HG02981 (cell line): Measurements from ENCODE around the gene TRMT61A.
"Not testable (repeated sequence)": the region's sequence is repeated elsewhere in the genome, so short reads cannot be mapped to it uniquely, and the experiment has no call there.

Experiments used
- ATAC-seq: cut with Tn5 transposase; IDR thresholded peaks from one replicate; pipeline ENCODE4 v1.9.1; 2021; ENCODE audit warnings: mild to moderate bottlenecking, moderate library complexity; ENCODE audit not compliant: unreplicated experiment

TRMT61A gene

DNA sequence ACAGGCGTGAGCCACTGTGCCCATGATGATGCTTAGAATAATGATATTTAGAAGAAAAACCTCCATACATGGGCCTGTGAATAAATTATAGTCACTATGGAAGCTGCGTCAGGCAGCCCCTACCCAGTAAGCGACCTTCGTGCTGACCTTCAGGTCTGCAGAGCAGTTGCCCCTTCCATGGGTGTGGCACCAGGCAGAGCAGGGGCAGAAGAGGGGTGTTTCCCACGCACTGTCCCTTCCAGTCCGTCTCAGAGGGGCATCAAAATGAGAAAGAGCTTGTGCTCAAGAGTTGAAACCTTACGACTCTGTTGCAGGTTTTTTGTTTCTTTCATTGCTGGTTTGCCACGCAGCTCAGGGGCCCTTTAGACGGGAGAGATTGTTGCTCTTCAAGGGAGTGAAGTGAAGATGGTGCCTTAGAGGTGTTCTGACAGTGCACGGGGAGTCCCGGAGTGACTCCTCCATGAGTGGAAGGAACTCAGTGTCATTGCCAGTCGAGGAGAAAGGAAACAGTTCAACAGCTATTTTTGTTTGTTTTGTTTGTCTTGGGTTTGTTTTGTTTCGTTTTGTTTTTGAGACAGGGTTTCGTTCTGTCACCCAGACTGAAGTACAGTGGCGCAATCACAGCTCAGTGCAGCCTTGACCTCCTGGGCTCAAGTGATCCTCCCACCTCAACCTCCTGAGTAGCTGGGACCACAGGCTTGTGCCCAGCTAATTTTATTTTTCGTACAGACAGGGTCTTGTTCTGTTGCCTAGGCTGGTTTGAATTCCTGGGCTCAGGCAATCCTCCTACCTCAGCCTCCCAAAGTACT, 20.3 kb upstream of the TRMT61A start:
- no peak for ATAC-seq

- no peak for ATAC-seq
Measured at GRCh38 chr14:103509864-103510723, 18.9 kb upstream of the TRMT61A start.

DNA sequence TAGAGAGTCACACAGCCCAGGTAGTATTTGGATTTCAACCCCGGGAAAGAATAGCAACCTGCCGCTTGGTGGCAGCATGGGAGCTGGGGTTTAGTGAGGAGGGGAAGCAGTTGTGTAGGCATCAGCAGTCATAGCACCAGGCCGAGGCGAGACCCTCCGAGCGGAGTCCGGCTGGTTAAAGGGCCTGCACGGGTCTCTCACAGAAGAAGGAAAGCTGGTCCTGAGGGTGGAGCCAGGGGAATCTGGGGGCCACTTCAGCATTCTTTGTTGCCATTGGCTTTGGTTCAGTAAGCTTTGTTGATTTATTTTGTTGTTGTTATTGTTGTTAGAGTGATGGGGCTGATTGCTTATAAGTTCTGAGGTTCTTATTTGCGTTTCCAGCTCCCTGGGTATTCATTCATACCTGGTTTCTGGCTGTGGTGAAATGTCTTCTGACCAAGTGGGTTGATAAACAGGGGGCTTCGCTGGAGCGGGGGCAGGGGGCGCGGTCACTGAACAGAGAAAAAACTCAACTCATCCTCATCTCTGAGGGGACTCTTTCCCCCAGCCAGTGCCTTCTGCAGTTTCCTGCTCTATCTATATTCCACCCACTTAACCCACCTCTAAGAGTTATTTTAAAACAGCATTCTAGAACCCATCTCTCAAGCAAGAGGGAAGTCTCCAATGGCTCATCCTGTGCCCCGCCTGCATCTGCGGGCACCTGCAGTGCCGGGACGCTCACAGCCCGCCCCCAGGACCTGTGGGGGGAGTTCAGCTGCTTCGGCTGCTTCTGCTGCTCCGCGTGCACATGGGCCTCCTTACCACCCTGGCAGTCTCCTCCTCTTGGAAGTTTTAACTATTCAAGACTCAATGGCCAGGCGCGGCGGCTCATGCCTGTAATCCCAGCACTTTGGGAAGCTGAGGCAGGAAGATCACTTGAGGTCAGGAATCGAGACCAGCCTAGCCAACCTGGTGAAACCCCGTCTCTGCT, 18.0 kb upstream of the TRMT61A start:
- ATAC-seq = no peak

DNA sequence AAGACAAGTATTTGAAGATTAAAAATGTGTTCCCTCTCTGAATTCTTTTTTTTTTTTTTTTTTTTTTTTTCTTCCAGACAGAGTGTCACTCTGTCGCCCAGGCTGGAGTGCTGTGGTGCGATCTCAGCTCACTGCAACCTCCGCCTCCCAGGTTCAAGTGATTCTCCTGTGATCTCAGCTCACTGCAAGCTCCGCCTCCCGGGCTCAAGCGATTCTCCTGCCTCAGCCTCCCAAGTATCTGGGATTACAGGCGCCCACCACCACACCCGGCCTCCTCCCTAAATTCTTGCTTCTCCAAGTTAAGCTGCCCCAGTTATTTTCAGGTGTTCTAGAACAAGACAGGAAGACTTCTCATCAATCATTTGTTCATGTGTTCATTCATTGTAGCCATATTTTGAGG, 16.8 kb upstream of the TRMT61A start:
- not testable (repeated sequence) for ATAC-seq

DNA sequence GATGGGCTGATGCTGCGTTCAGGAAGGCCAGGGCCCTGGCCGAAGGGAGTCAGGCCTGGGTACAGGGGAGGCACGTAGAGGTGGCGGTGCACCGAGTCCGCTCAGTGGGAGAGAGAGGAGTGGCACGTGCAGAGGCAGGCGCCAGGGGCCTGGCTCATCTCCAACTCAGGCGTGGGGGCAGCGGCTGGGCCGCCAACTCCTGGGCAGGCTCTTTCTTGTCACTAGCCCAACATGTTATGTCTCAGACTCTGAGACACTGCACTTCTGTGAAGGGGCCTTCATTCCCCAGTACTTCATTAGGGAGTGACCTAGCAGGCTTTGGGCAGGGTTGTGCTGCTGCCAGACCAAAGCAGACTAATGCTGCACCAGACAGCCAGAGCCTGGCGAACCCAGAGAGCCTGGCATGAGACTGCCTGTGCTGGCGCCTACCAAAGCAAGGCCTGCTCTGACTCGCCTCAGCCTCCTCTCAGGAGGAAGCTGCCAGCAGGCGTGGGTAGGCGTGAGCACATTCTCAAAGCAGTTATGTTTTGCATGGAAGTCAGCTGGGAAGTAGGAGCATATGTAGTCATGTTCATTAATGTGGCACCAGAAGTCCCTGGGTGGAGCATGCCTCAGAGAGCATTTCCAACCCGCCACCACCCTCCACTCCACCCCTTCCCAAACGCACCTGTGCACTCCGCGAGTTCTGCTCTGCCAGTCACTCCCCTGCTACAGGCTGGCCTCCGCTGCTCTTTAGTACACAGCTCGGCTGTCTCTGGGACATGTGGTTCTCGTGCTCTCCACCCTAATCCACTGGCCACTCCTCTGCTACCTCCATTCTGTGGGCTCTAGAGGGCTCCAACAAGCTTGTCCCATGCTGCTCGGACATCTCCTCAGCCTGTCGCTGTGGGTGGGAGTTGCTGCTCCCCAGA, 16.0 kb upstream of the TRMT61A start:
- ATAC-seq = no peak

DNA sequence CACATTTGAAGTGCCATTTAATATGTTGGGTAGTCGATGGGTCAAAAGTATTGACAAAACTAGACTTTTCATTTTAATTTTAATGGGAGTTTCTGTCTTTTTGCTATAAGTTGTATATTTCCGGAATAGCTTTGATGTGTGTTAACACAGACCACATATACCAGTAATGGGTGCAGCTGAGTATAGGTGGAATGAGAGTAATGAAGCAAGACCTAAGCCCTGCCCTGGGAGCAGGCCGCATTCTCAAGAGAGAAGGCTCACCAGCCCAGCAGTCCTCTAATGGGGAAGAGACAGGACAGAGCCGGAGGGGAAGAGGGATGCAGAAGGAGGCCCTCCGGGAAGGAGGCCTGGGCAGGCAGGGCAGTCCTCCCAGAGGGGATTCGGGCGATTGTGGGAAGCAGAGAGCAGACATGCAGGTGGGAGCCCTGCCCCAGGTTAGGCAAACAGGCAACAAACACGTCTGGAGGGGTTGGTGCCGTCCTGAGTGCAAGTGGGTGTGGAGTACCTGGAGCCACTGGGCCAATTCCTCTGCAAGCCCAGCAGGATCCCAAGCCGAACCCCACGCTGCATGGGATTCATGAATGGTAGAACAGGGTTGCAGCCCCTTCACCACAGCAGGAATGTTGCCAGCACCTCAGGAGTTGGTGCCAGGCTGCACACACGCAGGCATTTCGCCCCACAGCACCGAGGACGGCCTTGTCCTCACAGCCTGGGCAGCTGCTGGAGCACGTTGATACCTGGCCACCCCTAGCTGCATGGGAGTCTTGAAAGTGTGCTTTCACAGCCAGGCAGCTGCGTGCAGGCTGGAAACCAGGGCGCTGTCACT, 14.2 kb upstream of the TRMT61A start:
- ATAC-seq = no peak

GRCh38 chr14:103516426-103517173, 12.4 kb upstream of the TRMT61A start:
- ATAC-seq = no peak

- no peak for ATAC-seq
Measured at GRCh38 chr14:103517174-103517566, 11.8 kb upstream of the TRMT61A start.

DNA sequence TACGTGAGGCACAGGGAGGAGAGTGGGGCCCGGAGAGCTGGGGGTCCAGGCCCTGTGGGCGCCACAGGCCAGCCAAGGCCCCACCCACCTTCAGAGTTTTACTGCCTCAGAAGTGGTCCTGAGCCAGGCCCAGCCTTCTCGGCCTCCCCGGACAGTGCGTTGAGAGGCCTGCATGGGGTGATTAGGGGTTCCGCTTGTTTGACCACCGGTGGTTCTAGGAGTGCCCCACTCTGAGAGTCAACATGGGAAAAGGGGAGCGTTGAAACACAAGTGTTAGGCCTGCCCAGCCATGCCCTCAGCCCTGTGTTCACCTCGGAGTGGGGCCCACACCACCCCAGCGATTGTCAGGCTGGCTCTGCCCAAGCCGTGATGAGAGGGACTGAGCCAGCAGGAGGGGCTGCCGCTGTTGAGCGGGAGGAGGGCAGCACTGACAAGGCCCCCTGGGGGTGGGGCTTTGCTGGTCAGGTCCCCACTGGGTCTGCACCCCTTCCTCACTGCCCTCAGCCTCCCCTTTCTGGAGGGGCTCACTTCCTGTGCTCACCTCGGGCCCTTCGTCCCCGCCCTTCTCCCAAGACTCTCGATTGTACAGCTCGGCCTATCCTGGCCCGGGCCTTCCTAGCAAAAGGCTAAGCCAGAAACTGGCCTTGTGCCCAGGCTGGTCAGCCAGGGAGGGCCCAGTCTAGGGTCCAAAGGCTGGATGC, 11.1 kb upstream of the TRMT61A start:
- no peak for ATAC-seq

- ATAC-seq = no peak
Measured at GRCh38 chr14:103518422-103519042, 10.5 kb upstream of the TRMT61A start.

GRCh38 chr14:103519043-103519836, 9.8 kb upstream of the TRMT61A start:
- ATAC-seq = no peak

- ATAC-seq = no peak
Measured at GRCh38 chr14:103519837-103520212, 9.2 kb upstream of the TRMT61A start.

GRCh38 chr14:103520269-103520656, 8.7 kb upstream of the TRMT61A start:
- ATAC-seq = no peak

DNA sequence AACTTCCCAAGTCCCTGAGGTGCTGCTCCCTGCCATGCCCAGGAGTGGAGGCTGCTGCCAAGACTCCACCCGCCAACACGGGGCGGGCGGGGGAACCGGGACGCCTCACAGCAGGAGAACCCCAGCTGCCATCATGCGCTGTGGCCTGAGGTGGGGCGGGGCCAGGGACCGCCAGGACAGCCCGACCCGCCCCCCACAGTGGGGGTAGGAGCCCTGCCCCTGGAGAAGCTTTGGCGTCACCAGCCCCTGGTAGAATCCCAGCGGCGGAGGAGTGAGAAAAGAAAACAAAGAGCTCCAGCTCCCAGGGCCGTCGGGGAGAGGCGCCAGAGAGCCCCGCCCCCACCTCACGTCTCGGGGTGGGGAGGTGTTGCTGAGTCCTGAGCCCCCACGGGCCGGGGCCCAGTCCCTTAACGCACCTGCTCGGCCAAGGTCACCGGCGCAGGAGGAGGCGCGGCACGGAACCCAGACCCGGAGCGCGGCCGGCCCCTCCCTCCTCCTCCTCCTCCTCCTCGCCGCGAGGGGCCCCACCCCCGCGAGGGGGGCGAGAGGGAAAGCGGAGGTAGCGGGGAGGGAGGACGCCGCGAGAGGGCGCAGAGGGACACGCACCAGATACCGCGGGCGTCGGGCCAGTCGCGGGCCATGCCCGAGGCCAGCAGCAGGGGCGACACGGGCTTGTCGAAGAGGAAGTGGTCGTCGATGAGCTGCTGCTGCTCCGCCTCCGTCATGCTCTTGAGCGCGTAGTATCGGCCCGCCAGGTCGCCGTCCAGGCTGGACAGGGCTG, 8.1 kb upstream of the TRMT61A start:
- ATAC-seq = no peak

DNA sequence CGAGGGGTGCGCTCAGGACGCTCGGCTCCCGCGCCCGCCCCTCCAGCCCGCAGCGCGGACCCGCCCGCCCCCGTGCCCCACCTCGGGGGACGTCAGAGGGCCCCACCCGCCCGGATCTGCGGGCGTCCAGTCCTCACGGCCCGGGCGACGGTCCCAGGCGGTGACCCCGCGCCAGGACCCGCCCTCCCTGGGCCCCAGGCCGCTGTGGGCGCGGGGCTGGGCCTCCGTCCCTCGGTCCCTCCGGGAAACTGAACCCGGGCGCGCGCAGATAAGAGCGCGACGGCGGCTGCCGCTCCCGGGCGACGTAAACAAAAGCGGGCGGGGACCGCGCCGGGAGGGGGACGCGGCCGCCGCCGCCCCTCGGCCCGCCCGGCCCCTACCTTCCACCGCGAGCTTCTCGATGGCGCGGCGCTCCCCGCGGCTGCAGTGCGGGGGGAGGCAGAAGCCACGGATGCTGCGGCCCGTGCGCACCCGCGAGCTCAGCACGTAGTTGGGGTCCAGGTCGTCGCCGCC, 7.5 kb upstream of the TRMT61A start:
- no peak for ATAC-seq
